GM21528 (cell line): ENCODE measurements around the gene OR2T10.
"Not testable (repeated sequence)": the region's sequence is repeated elsewhere in the genome, so short reads cannot be mapped to it uniquely, and the experiment has no call there.

ENCODE experiments used
- ATAC-seq: cut with Tn5 transposase; IDR thresholded peaks from one replicate; pipeline ENCODE4 v1.9.1; 2021; ENCODE audit warnings: mild to moderate bottlenecking, moderate library complexity; ENCODE audit not compliant: unreplicated experiment, low FRiP score

OR2T10 gene

GRCh38 chr1:248597589-248597988 lies at the start of gene OR2T10:
Gene OR2T10, minus strand, starts transcription at chr1:248597700. Its CDS starts 3,932 bp downstream, at chr1:248593768.
- no peak for ATAC-seq

GRCh38 chr1:248645178-248645577 lies 47.7 kb upstream of the OR2T10 start, which contains the start of gene OR2T35:
Gene OR2T35, minus strand, starts transcription at chr1:248645278. Its CDS starts 6,020 bp downstream, at chr1:248639258.
- not testable (repeated sequence) for ATAC-seq

GRCh38 chr1:248642971-248643651 lies 45.6 kb upstream of the OR2T10 start:
- peak; percentile 67 for ATAC-seq

GRCh38 chr1:248641583-248641982 lies 44.1 kb upstream of the OR2T10 start:
- ATAC-seq = peak; percentile 12

GRCh38 chr1:248640906-248641305 lies 43.4 kb upstream of the OR2T10 start:
- ATAC-seq = peak; percentile 39

GRCh38 chr1:248639652-248640051 lies 42.2 kb upstream of the OR2T10 start:
- not testable (repeated sequence) for ATAC-seq

- not testable (repeated sequence) for ATAC-seq
Observed at GRCh38 chr1:248636612-248637011, 39.1 kb upstream of the OR2T10 start.

GRCh38 chr1:248634991-248635390 lies 37.5 kb upstream of the OR2T10 start, which contains the start of gene OR2T11:
Gene OR2T11, minus strand, starts transcription at chr1:248635091. Its CDS starts 7,963 bp downstream, at chr1:248627128.
- not testable (repeated sequence) for ATAC-seq

- ATAC-seq = no peak
Observed at GRCh38 chr1:248631354-248632008, 34.0 kb upstream of the OR2T10 start.

- no peak for ATAC-seq
Observed at GRCh38 chr1:248630551-248630950, 33.1 kb upstream of the OR2T10 start.

GRCh38 chr1:248627971-248628844 lies 30.7 kb upstream of the OR2T10 start:
- no peak for ATAC-seq

GRCh38 chr1:248625971-248626370 lies 28.5 kb upstream of the OR2T10 start:
- ATAC-seq = no peak

- no peak for ATAC-seq
Observed at GRCh38 chr1:248625166-248625565, 27.7 kb upstream of the OR2T10 start.

- ATAC-seq = no peak
Observed at GRCh38 chr1:248622570-248623001, 25.1 kb upstream of the OR2T10 start.

- ATAC-seq = no peak
Observed at GRCh38 chr1:248621770-248622169, 24.3 kb upstream of the OR2T10 start.

GRCh38 chr1:248618878-248619277 lies 21.4 kb upstream of the OR2T10 start:
- no peak for ATAC-seq

- no peak for ATAC-seq
Observed at GRCh38 chr1:248618119-248618518, 20.6 kb upstream of the OR2T10 start.

GRCh38 chr1:248613742-248614141 lies 16.2 kb upstream of the OR2T10 start:
- ATAC-seq = no peak

- no peak for ATAC-seq
Observed at GRCh38 chr1:248611883-248612414, 14.4 kb upstream of the OR2T10 start.

- no peak for ATAC-seq
Observed at GRCh38 chr1:248610301-248610700, 12.8 kb upstream of the OR2T10 start.
